ENCODE results near the gene GEMIN7. TPM values are rescaled to one million over a fixed set of nuclear protein-coding genes. Genes with fewer than 3 reads are reported as not detected.

GEMIN7 gene
- total RNA-seq, 1 donor from 2014 or later: 38.7 TPM

GRCh38 chr19:45050036-45050435, 29.0 kb upstream of the GEMIN7 start:
- intact Hi-C loops (cut with micrococcal nuclease): no loop called here
- CTCF ChIA-PET: interaction anchor here (0.7 to 2.1 kb wide), 4 partner anchors 10 to 61 kb away, joined by 3 to 7 read pairs (median 5); no protein-coding TSS in a partner anchor
- no peak for DNase-seq
- TF ChIP-seq CTCF (IDR thresholded peaks at IDR 0.05): no peak
- Mint-ChIP-seq H3K27ac (peak overlapping the region; percentile 87), H3K4me1 (peaks cover 89% of the 10 kb centered on the region), H3K36me3 (ENCODE audit: low read depth) (peaks cover 53% of the 10 kb centered on the region), H3K4me3 (no peak overlapping the region), H3K27me3 (no peaks in the 10 kb centered on the region), H3K9me3 (no peaks in the 10 kb centered on the region)
- POLR2A ChIA-PET: interaction anchor here (1.1 to 3.2 kb wide), 2 partner anchors 10 to 11 kb away, joined by 4 to 36 read pairs; partner anchors contain the start of gene CLASRP
- no peak for ATAC-seq (ENCODE audit: low read depth)

- no peak for TF ChIP-seq CTCF (IDR thresholded peaks at IDR 0.05)
- H3K4me1 Mint-ChIP-seq: peaks cover 82% of the 10 kb centered on the region
- peak; percentile 24 for DNase-seq
- H3K4me3 Mint-ChIP-seq: peak overlapping the region; percentile 74
- no peaks in the 10 kb centered on the region for H3K9me3 Mint-ChIP-seq
- CTCF ChIA-PET: interaction anchor here (1.0 to 1.8 kb wide), 5 partner anchors 7 to 63 kb away, joined by 4 to 6 read pairs (median 6); partner anchors contain the start of gene CLASRP
- POLR2A ChIA-PET: interaction anchor here (0.5 to 3.2 kb wide), 14 partner anchors 8 to 147 kb away, joined by 3 to 36 read pairs (median 4); partner anchors contain the start of genes APOE, BLOC1S3, CLASRP and CLPTM1
- peak overlapping the region; percentile 87 for H3K27ac Mint-ChIP-seq
- no peaks in the 10 kb centered on the region for H3K27me3 Mint-ChIP-seq
- intact Hi-C loops (cut with micrococcal nuclease): loop anchor here (2.0 kb wide), 1 partner anchor 13 kb away; the partner anchor contains the start of gene CLASRP
- ATAC-seq (ENCODE audit: low read depth): peak; percentile 87
- peaks cover 56% of the 10 kb centered on the region for H3K36me3 Mint-ChIP-seq (ENCODE audit: low read depth)
Observed at GRCh38 chr19:45051929-45052579, 27.0 kb upstream of the GEMIN7 start.

GRCh38 chr19:45056831-45057230, 22.2 kb upstream of the GEMIN7 start:
- DNase-seq: no peak
- Mint-ChIP-seq H3K27ac (peak overlapping the region; percentile 63), H3K27me3 (no peaks in the 10 kb centered on the region), H3K4me3 (no peak overlapping the region), H3K4me1 (peaks cover 57% of the 10 kb centered on the region), H3K36me3 (ENCODE audit: low read depth) (peaks cover 91% of the 10 kb centered on the region), H3K9me3 (no peaks in the 10 kb centered on the region)
- TF ChIP-seq CTCF (IDR thresholded peaks at IDR 0.05): no peak
- ATAC-seq (ENCODE audit: low read depth): no peak
- ChIA-PET CTCF (interaction anchor here (0.9 to 2.3 kb wide), 3 partner anchors 40 to 154 kb away, joined by 3 to 12 read pairs (median 3); no protein-coding TSS in a partner anchor), POLR2A (interaction anchor here (0.6 to 1.5 kb wide), 6 partner anchors 10 to 68 kb away, joined by 3 to 6 read pairs (median 4); partner anchors contain the start of gene CLASRP)
- intact Hi-C loops (cut with micrococcal nuclease): no loop called here

- Mint-ChIP-seq H3K36me3 (ENCODE audit: low read depth) (peaks cover 88% of the 10 kb centered on the region), H3K4me3 (no peak overlapping the region)
Observed at GRCh38 chr19:45057444-45057843, 21.6 kb upstream of the GEMIN7 start.

More at GRCh38 chr19:45057444-45057843, 21.6 kb upstream of the GEMIN7 start:
- no peak for DNase-seq
- TF ChIP-seq CTCF (IDR thresholded peaks at IDR 0.05): no peak
- ChIA-PET POLR2A (interaction anchor here (1.0 to 1.5 kb wide), 6 partner anchors 10 to 69 kb away, joined by 3 to 6 read pairs (median 4); partner anchors contain the start of gene CLASRP), CTCF (interaction anchor here (0.9 to 2.3 kb wide), 3 partner anchors 40 to 155 kb away, joined by 3 to 12 read pairs (median 3); no protein-coding TSS in a partner anchor)
- ATAC-seq (ENCODE audit: low read depth): no peak
- Mint-ChIP-seq H3K27me3 (no peaks in the 10 kb centered on the region), H3K27ac (peak overlapping the region; percentile 63), H3K9me3 (no peaks in the 10 kb centered on the region), H3K4me1 (peaks cover 51% of the 10 kb centered on the region)
- intact Hi-C loops (cut with micrococcal nuclease): no loop called here
